ENCODE results near the gene VPS4B. TPM values are rescaled to one million over a fixed set of nuclear protein-coding genes. Genes with fewer than 3 reads are reported as not detected.

The VPS4B gene
- total and polyA plus RNA-seq, 8 donors, result 4.8 to 37.2 (median 26.5) TPM

DNA sequence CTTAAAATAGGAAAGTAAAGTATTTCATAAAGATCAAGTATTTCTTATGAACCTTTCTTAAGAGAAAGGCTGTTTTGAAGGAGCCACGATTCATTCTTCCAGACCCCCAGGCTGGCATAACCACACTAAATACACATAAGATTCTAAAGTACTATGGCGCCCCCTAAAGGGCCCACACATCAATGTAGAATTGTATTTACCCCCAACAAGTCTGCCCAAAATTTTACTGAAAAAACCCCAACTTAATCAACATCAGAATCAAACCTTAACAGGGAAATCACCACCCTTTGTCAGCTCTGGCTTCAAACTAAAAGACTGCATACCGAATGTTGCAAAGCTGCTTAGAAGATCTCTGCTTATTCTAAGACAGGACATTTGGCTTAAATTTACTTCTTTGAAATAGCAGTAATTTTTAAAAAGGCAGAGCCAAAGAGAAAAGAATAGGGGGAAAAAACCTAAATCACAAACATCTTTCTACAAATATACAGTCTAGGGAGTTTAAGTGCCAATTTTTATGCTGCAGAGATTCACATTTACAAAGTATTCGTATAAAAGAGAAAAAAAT lies 82.3 kb downstream of the VPS4B start:
- TF ChIP-seq, protein P1, sequence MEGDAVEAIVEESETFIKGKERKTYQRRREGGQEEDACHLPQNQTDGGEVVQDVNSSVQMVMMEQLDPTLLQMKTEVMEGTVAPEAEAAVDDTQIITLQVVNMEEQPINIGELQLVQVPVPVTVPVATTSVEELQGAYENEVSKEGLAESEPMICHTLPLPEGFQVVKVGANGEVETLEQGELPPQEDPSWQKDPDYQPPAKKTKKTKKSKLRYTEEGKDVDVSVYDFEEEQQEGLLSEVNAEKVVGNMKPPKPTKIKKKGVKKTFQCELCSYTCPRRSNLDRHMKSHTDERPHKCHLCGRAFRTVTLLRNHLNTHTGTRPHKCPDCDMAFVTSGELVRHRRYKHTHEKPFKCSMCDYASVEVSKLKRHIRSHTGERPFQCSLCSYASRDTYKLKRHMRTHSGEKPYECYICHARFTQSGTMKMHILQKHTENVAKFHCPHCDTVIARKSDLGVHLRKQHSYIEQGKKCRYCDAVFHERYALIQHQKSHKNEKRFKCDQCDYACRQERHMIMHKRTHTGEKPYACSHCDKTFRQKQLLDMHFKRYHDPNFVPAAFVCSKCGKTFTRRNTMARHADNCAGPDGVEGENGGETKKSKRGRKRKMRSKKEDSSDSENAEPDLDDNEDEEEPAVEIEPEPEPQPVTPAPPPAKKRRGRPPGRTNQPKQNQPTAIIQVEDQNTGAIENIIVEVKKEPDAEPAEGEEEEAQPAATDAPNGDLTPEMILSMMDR (IDR thresholded peaks at IDR 0.05), result peak in 2 of 4 donors; percentile 24 to 38
- peak in 1 of 6 donors; percentile 17 for DNase-seq
- Histone ChIP-seq H3K36me3 (peaks cover 0 to 16% (median 12%) of the 10 kb centered on the region in 3 donors), H3K27me3 (no peaks in the 10 kb centered on the region), H3K9me3 (no peaks in the 10 kb centered on the region), H3K4me1 (no peaks in the 10 kb centered on the region), H3K27ac (no peak overlapping the region), H3K4me3 (no peak overlapping the region)
- FAIRE-seq, result no peak
- peak in 1 of 4 donors; percentile 59 for ATAC-seq
- intact Hi-C loops (cut with DNase I), result no loop called here
- 37 to 48% methylated on average over 4 of the region's 4 CpGs for WGBS, 2 donors

Other genes with a start within 250 kb of the VPS4B start
- gene BCL2, start 102.7 kb downstream of the VPS4B start, total RNA-seq, result 1 to 10 TPM; 3.2 to 9.0 (median 4.5) TPM
- 1 to 10 TPM; 1.9 to 2.0 TPM for gene BCL2, start 102.7 kb downstream of the VPS4B start, polyA plus RNA-seq
- gene KDSR, start 55.3 kb downstream of the VPS4B start, total RNA-seq, result 10 to 100 TPM; 18.0 to 37.2 (median 23.3) TPM
- gene KDSR, start 55.3 kb downstream of the VPS4B start, polyA plus RNA-seq, result 10 to 100 TPM in 1 of 2 donors, 1 to 10 TPM in 1; 4.8 to 12.4 TPM
- gene SERPINB5, start 54.5 kb upstream of the VPS4B start, total RNA-seq, result under 1 TPM in 1 of 6 donors, not detected in 5; 0.44 TPM
- gene SERPINB5, start 54.5 kb upstream of the VPS4B start, polyA plus RNA-seq, result not detected
- gene SERPINB12, start 119.9 kb upstream of the VPS4B start, total RNA-seq, result not detected
- gene SERPINB12, start 119.9 kb upstream of the VPS4B start, polyA plus RNA-seq, result not detected
- not detected for gene SERPINB13, start 164.9 kb upstream of the VPS4B start, total RNA-seq
- not detected for gene SERPINB13, start 164.9 kb upstream of the VPS4B start, polyA plus RNA-seq
- gene SERPINB4, start 221.8 kb upstream of the VPS4B start, total RNA-seq, result not detected
- gene SERPINB4, start 221.8 kb upstream of the VPS4B start, polyA plus RNA-seq, result not detected
- gene SERPINB3, start 239.4 kb upstream of the VPS4B start, total RNA-seq, result not detected
- under 1 TPM in 1 of 2 donors, not detected in 1; 0.07 TPM for gene SERPINB3, start 239.4 kb upstream of the VPS4B start, polyA plus RNA-seq

Data from pancreas (tissue), 10 donors.